HT1080 (cell line): ENCODE results near the gene POC1A. TPM values are rescaled to one million over a fixed set of nuclear protein-coding genes. Genes with fewer than 3 reads are reported as not detected.
A peak's percentile ranks its signal among the peaks of the same experiment; 100 is the strongest.

Source experiments
- DNase-seq: peaks from one replicate; pipeline ENCODE4 v3.0.0-alpha.2; 2015; ENCODE audit warnings: low read depth
- total RNA-seq: library from RNA; depleted of rRNA; stranded (reverse); fragments of >200 nt; shearing (Covaris generic); gene quantifications from 2 replicates; pipeline ENCODE4 v1.2.3, GENCODE V29; 2014

The POC1A gene
- total RNA-seq, 1 experiment from 2014 or later, result 31.3 TPM

- DNase-seq, result no peak
Observed at GRCh38 chr3:52106951-52107611, 47.1 kb downstream of the POC1A start.

- no peak for DNase-seq
Observed at GRCh38 chr3:52104684-52105640, 49.3 kb downstream of the POC1A start.

GRCh38 chr3:52102934-52103333, 51.3 kb downstream of the POC1A start:
- DNase-seq, result no peak

GRCh38 chr3:52099001-52099401, 55.2 kb downstream of the POC1A start:
- peak; percentile 42 for DNase-seq

GRCh38 chr3:52097851-52098507, 56.2 kb downstream of the POC1A start:
- DNase-seq, result no peak

GRCh38 chr3:52095990-52096775, 58.0 kb downstream of the POC1A start:
- DNase-seq, result no peak

- no peak for DNase-seq
Observed at GRCh38 chr3:52094571-52095485, 59.4 kb downstream of the POC1A start.

- peak; percentile 93 for DNase-seq
Observed at GRCh38 chr3:52093756-52094545, 60.3 kb downstream of the POC1A start.

- no peak for DNase-seq
Observed at GRCh38 chr3:52092891-52093290, 61.3 kb downstream of the POC1A start.

- DNase-seq, result no peak
Observed at GRCh38 chr3:52092271-52092660, 62.0 kb downstream of the POC1A start.

GRCh38 chr3:52091586-52092270, 62.5 kb downstream of the POC1A start:
- no peak for DNase-seq

GRCh38 chr3:52090933-52091468, 63.2 kb downstream of the POC1A start:
- no peak for DNase-seq

GRCh38 chr3:52090131-52090932, 63.9 kb downstream of the POC1A start:
- DNase-seq, result peak; percentile 94

GRCh38 chr3:52089691-52090090, 64.5 kb downstream of the POC1A start:
- no peak for DNase-seq

GRCh38 chr3:52088445-52089367, 65.5 kb downstream of the POC1A start:
- peak; percentile 56 for DNase-seq

- DNase-seq, result no peak
Observed at GRCh38 chr3:52087731-52088130, 66.5 kb downstream of the POC1A start.
